ENCODE data around the gene ITGB4.

ITGB4 gene

DNA sequence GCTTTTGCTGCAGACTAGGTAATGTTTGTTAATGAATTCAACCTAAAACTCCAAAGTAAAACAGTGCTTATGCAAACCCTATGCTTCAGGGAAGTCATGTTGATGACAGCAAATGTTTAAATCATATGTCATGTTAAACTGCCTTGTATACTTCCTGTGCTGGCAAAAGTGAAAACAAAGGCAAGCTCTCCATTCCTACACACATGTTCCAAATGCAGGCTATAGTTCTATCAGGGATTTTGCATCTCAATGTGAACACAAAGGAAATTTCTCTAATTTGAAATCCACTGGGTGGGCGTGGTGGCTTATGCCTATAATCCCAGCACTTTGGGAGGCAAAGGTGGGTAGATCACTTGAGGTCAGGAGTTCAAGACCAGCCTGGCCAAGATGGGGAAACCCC is 82.6 kb downstream of the ITGB4 start:
- DNase-seq = no peak

DNA sequence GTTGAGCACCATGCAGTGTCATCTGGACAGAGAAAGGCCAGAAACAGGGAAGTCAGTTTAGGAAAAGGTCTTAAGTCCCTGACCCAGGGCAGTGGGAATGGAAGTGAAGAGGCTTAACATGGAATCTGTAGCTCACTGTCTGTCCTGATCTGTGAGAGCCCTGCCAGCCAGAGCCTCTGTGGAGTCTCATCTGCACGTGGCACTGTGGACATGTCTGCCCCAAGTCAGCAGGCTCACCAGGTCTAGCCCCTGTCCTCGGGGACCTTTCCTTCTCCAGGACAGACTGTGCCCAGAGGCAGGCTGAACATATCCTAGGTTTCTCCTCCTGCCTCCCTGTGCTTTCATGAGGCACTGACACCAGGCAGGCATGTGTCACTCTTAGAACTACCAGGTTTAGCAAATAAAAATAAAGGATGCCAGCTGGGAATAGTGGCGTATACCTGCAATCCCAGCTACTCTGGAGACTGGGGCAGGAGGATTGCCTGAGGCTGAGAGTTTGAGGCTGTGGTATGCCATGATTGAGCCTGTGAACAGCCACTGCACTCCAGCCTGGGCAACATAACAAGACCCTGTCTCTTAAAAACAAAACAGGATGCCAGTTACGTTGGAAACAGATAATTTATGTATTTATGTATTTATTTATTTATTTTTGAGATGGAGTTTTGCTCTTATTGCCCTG is 85.7 kb downstream of the ITGB4 start:
- DNase-seq = no peak
